Activated CD8-positive, alpha-beta memory T cell treated with anti-CD3 and anti-CD28 coated beads for 4 hours (primary cell): ENCODE measurements around the gene MAGI1.
"Not testable (repeated sequence)": the region's sequence is repeated elsewhere in the genome, so short reads cannot be mapped to it uniquely, and the experiment has no call there.

Source experiments
- DNase-seq, 2 donors: peaks; one replicate each; pipeline ENCODE4 v3.0.0-alpha.2; 2020; ENCODE audit warnings: low read depth in 2 of 2

The MAGI1 gene

GRCh38 chr3:65623362-65623761, 415.4 kb downstream of the MAGI1 start:
- no peak for DNase-seq

GRCh38 chr3:65619888-65620287, 418.8 kb downstream of the MAGI1 start:
- DNase-seq, result no peak

GRCh38 chr3:65619451-65619881, 419.3 kb downstream of the MAGI1 start:
- no peak for DNase-seq

- DNase-seq, result no peak
These were observed 420.1 kb downstream of the MAGI1 start for GRCh38 chr3:65618599-65618998.

- no peak for DNase-seq
These were observed 420.9 kb downstream of the MAGI1 start for GRCh38 chr3:65617787-65618186.

GRCh38 chr3:65617209-65617608, 421.5 kb downstream of the MAGI1 start:
- no peak for DNase-seq

GRCh38 chr3:65616563-65616962, 422.2 kb downstream of the MAGI1 start:
- DNase-seq, result no peak

GRCh38 chr3:65615329-65615728, 423.4 kb downstream of the MAGI1 start:
- DNase-seq, result no peak

GRCh38 chr3:65614585-65614984, 424.1 kb downstream of the MAGI1 start:
- DNase-seq, result no peak

- DNase-seq, result not testable (repeated sequence)
These were observed 430.7 kb downstream of the MAGI1 start for GRCh38 chr3:65607965-65608460.

- no peak for DNase-seq
These were observed 431.6 kb downstream of the MAGI1 start for GRCh38 chr3:65607101-65607500.

- DNase-seq, result no peak
These were observed 432.8 kb downstream of the MAGI1 start for GRCh38 chr3:65605876-65606432.

- DNase-seq, result no peak
These were observed 433.7 kb downstream of the MAGI1 start for GRCh38 chr3:65604863-65605526.

- no peak for DNase-seq
These were observed 435.1 kb downstream of the MAGI1 start for GRCh38 chr3:65603631-65604030.

- no peak for DNase-seq
These were observed 437.8 kb downstream of the MAGI1 start for GRCh38 chr3:65600888-65601287.

GRCh38 chr3:65597952-65598413, 440.7 kb downstream of the MAGI1 start:
- no peak for DNase-seq

GRCh38 chr3:65597226-65597951, 441.3 kb downstream of the MAGI1 start:
- DNase-seq, result no peak

- no peak for DNase-seq
These were observed 442.0 kb downstream of the MAGI1 start for GRCh38 chr3:65596571-65597225.

GRCh38 chr3:65596029-65596300, 442.8 kb downstream of the MAGI1 start:
- DNase-seq, result no peak

GRCh38 chr3:65595222-65596028, 443.3 kb downstream of the MAGI1 start:
- no peak for DNase-seq
